NCI-H1417 treated with DMSO at 0.1 percent for 48 hours (cell line): ENCODE measurements around the gene ARHGAP22.

Source experiments
- DNase-seq: peaks from one replicate; lab custom pipeline; 2025; lab: John Stamatoyannopoulos, UW

Gene ARHGAP22

GRCh38 chr10:48418189-48418788 lies 186.6 kb downstream of the ARHGAP22 start:
- no peak for DNase-seq

GRCh38 chr10:48417374-48417773 lies 187.5 kb downstream of the ARHGAP22 start:
- DNase-seq = no peak

GRCh38 chr10:48416584-48417232 lies 188.2 kb downstream of the ARHGAP22 start:
- no peak for DNase-seq

- no peak for DNase-seq
These were observed 190.1 kb downstream of the ARHGAP22 start for GRCh38 chr10:48414778-48415177.

GRCh38 chr10:48414160-48414559 lies 190.7 kb downstream of the ARHGAP22 start:
- DNase-seq = no peak

- no peak for DNase-seq
These were observed 191.9 kb downstream of the ARHGAP22 start for GRCh38 chr10:48412933-48413332.

- DNase-seq = no peak
These were observed 192.8 kb downstream of the ARHGAP22 start for GRCh38 chr10:48412081-48412480.

- no peak for DNase-seq
These were observed 193.4 kb downstream of the ARHGAP22 start for GRCh38 chr10:48411510-48411909.

GRCh38 chr10:48410503-48410902 lies 194.4 kb downstream of the ARHGAP22 start:
- no peak for DNase-seq

- no peak for DNase-seq
These were observed 198.2 kb downstream of the ARHGAP22 start for GRCh38 chr10:48406658-48407057.

GRCh38 chr10:48406204-48406603 lies 198.7 kb downstream of the ARHGAP22 start:
- DNase-seq = no peak

GRCh38 chr10:48404646-48405045 lies 200.2 kb downstream of the ARHGAP22 start:
- DNase-seq = no peak

- DNase-seq = no peak
These were observed 204.0 kb downstream of the ARHGAP22 start for GRCh38 chr10:48400850-48401220.

- no peak for DNase-seq
These were observed 204.6 kb downstream of the ARHGAP22 start for GRCh38 chr10:48400129-48400849.

GRCh38 chr10:48399551-48399950 lies 205.3 kb downstream of the ARHGAP22 start:
- no peak for DNase-seq

- DNase-seq = no peak
These were observed 205.8 kb downstream of the ARHGAP22 start for GRCh38 chr10:48399056-48399541.

- DNase-seq = no peak
These were observed 206.6 kb downstream of the ARHGAP22 start for GRCh38 chr10:48398261-48398660.
